ENCODE measurements around the gene LSM8.
A peak's percentile ranks its signal among the peaks of the same experiment; 100 is the strongest.
"Not testable (repeated sequence)": the region's sequence is repeated elsewhere in the genome, so short reads cannot be mapped to it uniquely, and the experiment has no call there.

The LSM8 gene

DNA sequence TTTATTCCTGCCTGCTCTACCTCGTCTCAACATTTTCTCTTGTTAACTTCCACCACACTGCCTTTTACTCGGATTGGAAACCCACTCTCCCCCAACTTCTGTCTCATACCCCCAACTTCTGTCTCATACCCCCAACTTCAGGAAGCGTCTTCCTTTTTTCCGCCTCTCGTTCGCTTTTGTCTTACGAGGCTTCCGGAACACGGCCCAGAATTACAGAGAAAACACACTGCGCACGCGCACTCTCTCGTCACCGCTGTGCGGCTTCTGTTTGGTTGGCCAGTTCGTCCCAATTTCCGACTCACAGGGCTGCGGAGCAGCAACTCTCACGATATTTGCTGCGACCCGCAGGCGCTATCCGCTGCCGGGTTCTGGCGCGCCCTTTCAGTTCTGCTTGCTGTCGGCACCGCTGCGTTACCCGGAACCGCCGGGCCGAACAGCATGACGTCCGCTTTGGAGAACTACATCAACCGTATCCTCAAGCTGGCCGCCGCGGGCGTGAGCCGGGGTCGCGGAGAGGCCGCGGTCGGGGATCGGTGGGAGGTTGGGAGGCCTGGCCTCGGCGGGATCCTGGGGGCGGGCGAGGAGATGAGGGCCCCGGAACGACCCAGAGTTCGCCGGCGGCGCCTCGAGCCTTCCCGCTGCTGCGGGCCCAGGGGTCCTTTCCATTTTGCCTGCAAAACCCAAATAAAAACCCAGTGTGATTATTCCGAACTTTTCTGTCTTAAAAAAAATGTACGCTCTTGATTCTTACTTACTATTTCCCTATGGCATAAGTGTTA is at the start of gene LSM8:
Gene LSM8, plus strand, starts transcription at position 379 of the 779 bp plus-strand sequence. Its CDS starts 60 bp downstream, at position 439.
- Histone ChIP-seq H3K4me1 (peaks cover 0 to 36% (median 16%) of the 10 kb centered on the region in 4 donors), H3K27ac (peak within 1 kb of the TSS; percentile 90 to 98), H3K36me3 (peaks cover 4 to 9% (median 8%) of the 10 kb centered on the region in 3 donors), H3K9me3 (no peaks in the 10 kb centered on the region), H3K27me3 (no peaks in the 10 kb centered on the region), H3K4me3 (peak within 1 kb of the TSS; percentile 80 to 99)
- peak; percentile 96 to 99 for DNase-seq
- no peak for TF ChIP-seq CTCF (IDR thresholded peaks at IDR 0.05)
- intact Hi-C loops (cut with DNase I; ENCODE audit: low total_unique reads), result no loop called here

DNA sequence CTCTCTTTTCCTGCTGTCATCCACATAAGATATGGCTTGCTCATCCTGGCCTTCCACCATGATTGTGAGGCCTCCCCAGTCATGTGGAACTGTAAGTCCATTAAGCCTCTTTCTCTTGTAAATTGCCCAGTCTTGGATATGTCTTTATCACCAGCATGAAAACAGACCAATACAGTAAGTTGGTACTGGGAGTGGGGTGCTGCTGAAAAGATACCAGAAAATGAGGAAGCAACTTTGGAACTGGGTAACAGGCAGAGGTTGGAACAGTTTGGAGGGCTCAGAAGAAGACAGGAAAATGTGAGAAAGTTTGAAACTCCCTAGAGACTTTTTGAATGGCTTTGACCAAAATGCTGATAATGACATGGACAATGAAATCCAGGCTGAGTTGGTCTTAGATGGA is 49.5 kb upstream of the LSM8 start:
- H3K36me3 ChIP-seq; H3K27ac ChIP-seq; H3K27me3 ChIP-seq; H3K9me3 ChIP-seq; DNase-seq; intact Hi-C loops (cut with DNase I; ENCODE audit: low total_unique reads); H3K4me1 ChIP-seq; H3K4me3 ChIP-seq: not testable (repeated sequence)

GRCh38 chr7:118140468-118140867 is 43.5 kb upstream of the LSM8 start:
- no peaks in the 10 kb centered on the region for H3K27me3 ChIP-seq
- no peak for TF ChIP-seq CTCF (IDR thresholded peaks at IDR 0.05)
- no peak for DNase-seq
- intact Hi-C loops (cut with DNase I; ENCODE audit: low total_unique reads), result no loop called here
- H3K9me3 ChIP-seq, result peaks cover 0 to under 1% (median 0%) of the 10 kb centered on the region in 3 donors
- no peaks in the 10 kb centered on the region for H3K36me3 ChIP-seq
- no peaks in the 10 kb centered on the region for H3K4me1 ChIP-seq
- H3K27ac ChIP-seq, result no peak overlapping the region
- no peak overlapping the region for H3K4me3 ChIP-seq

DNA sequence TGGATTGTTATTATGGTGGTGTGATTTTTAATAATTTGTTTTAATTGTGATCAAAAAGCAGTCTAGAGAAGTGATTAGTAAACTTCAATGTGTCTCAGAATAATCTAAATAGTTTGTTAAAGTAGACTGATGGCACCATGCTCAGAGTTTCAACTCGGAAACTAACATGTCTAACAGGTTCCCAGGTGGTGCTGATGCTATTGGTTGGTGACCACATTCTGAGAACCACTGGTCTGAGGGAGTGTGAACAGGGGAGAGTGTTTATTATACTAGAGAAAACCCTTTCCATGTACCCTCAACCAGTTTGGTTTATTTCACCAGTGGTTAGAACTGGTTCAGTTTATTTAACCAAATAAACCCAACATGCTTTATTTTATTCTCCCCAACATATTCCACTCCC is 42.0 kb upstream of the LSM8 start:
- Histone ChIP-seq H3K9me3 (no peaks in the 10 kb centered on the region), H3K4me1 (no peaks in the 10 kb centered on the region), H3K27me3 (no peaks in the 10 kb centered on the region), H3K4me3 (no peak overlapping the region), H3K36me3 (no peaks in the 10 kb centered on the region), H3K27ac (no peak overlapping the region)
- TF ChIP-seq CTCF (IDR thresholded peaks at IDR 0.05), result no peak
- DNase-seq, result no peak
- intact Hi-C loops (cut with DNase I; ENCODE audit: low total_unique reads), result no loop called here

GRCh38 chr7:118148930-118149329 is 35.0 kb upstream of the LSM8 start:
- no peak overlapping the region for H3K4me3 ChIP-seq
- no peak overlapping the region for H3K27ac ChIP-seq
- H3K9me3 ChIP-seq, result no peaks in the 10 kb centered on the region
- no peaks in the 10 kb centered on the region for H3K36me3 ChIP-seq
- no peak for DNase-seq
- no peaks in the 10 kb centered on the region for H3K27me3 ChIP-seq
- intact Hi-C loops (cut with DNase I; ENCODE audit: low total_unique reads), result no loop called here
- no peak for TF ChIP-seq CTCF (IDR thresholded peaks at IDR 0.05)
- no peaks in the 10 kb centered on the region for H3K4me1 ChIP-seq

GRCh38 chr7:118149394-118149793 is 34.6 kb upstream of the LSM8 start:
- no peaks in the 10 kb centered on the region for H3K27me3 ChIP-seq
- no peak overlapping the region for H3K4me3 ChIP-seq
- DNase-seq, result no peak
- intact Hi-C loops (cut with DNase I; ENCODE audit: low total_unique reads), result no loop called here
- H3K27ac ChIP-seq, result no peak overlapping the region
- no peaks in the 10 kb centered on the region for H3K9me3 ChIP-seq
- TF ChIP-seq CTCF (IDR thresholded peaks at IDR 0.05), result no peak
- H3K4me1 ChIP-seq, result no peaks in the 10 kb centered on the region
- H3K36me3 ChIP-seq, result no peaks in the 10 kb centered on the region
